Inflammatory macrophage treated with lipopolysaccharide for 1 hour (primary cell): ENCODE data around the gene CLTA.
A peak's percentile ranks its signal among the peaks of the same experiment; 100 is the strongest.
"Not testable (repeated sequence)": the region's sequence is repeated elsewhere in the genome, so short reads cannot be mapped to it uniquely, and the experiment has no call there.

ENCODE experiments used
- DNase-seq, 2 donors: peaks; one replicate each; pipeline ENCODE4 v3.0.0-alpha.2; 2020 to 2022

Gene CLTA

DNA sequence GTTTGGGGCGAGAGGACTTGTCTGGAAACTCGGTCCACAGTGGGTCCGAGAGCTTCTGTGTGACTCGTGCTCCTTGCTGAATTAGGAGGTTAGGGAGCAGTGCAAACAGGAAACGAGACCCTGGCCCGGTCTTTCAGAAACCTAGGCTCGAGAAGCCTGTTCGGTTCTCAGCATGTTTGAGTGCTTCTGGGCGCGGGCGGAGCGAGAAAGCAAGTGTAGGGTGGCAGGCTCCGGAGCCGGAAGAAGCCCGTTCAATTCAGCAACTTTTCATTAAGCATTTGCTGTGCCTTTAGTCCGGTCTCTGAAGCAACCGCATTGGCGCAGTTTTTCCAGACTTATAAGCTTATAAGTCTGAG, 547 bp downstream of the CLTA start:
- DNase-seq = peak; percentile 27 to 44

DNA sequence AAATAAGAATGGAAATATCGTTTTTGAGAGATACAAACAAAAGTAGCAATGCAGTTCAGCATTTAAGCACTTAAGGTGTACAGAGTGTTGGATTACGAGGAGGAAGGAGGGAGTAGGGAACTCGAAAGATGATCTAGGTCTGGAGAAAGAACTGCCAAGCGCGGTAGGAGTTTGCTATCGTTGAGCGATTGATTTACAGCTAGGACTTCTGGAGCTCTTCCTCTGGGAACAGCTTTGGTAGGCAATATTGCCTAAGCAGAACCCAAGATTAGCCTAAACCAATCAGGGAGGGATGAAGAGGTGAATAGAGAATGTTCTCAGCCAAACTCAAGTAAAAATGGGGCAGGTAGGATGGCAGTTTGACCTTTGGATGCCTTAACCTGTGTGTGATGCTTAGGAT, 965 bp downstream of the CLTA start:
- peak; percentile 5 to 14 for DNase-seq

DNA sequence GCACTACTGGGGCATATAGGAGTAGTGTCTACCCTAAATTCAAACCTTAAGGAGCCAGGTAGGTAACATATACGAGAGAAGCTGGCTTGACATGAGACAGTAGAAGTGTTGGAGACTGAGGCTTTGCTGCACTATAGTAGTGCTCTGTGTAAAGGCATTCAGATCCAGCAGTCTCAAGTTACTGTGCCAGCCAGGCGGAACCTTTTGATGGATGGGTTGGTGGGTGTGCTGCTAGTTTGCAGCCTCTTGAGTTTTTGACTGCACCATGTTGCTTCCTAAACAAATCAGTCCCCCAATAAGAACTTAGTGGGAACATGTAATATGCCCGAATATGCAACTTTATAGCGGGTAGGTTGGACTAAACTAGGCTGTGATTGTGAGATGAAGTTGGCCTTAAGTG, 1.5 kb downstream of the CLTA start:
- DNase-seq = no peak

DNA sequence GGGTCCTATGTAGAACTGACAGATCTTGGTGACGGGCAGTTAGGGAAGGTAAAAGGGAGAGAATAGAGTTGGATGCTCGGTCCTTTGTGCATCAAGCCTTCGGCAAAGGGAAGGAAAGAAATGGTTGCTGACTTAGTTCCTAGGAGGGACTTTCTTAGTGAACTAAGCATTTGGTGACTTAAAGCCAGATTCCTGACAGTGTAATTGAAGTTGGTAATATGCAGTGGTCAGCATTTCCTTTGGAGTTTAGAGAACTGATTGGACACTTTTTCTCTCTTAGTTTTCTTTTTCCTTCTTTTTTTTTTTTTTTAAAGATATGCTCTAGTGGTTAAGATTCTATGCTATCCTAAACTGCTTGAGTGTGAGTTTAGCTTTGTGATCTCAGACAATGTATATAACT, 2.3 kb downstream of the CLTA start:
- peak; percentile 28 to 33 for DNase-seq

DNA sequence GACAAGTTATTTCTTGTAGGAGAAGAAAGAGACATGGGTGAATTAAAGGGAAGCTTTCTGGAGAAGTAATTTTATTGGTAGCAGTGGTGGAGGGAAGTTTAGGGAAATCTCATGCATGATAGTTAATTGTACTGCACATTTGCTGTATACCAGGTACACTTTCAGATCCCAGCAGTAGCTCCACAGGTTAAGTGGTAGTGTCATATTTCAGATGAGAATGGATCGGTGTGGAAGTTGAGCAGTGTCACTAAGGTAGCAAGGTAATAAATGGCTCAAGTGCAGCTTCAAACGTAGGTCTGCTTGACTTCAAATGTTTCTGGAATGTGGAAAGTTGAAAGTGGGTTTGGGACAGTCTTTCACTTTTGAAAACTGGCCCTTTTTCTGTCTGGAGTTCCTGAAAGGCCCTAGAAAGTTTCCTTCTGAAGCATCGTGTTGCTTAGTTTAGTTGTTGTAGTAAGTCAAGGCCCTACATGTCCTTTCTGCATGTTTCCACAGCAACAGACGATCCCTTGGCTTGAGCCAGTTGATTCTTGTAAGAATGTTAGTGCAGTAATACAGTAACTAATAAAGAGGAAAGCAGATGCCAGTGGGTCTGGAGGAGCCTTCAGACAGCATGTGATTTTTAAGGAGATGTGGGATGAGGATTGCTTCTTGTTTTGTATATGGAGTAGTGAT, 3.7 kb downstream of the CLTA start:
- no peak for DNase-seq

DNA sequence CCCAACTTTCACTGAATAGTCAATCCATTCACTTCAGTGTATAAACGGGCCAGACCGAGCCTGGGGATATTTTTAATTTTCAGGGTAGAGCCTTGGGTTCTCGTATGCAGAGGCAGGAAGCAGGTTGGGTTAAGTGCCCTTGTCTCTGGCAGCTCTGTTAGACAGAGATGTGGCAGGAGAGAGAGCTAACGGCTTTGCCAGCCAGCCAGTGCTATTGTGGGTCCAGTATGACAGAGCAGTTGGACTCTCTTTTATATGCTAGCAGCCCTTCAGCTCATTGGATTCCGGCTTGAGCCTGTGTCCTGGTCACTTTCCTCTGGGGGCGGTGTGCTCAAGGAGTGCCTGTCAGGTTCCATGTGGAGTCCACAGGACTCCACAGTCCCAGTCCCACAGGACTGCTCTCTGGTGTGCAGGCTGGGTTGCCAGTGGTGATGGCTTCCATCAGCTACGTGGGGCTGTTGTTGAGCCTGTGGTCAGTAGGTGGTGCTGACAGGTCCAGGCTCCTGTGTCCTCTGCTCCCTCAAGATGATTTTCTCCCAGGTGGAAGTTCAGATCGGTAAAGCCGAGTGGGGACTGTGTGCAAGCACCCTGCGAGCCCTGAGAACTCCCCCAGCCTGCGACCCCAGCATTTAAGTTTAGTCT, 14.3 kb downstream of the CLTA start:
- no peak for DNase-seq

DNA sequence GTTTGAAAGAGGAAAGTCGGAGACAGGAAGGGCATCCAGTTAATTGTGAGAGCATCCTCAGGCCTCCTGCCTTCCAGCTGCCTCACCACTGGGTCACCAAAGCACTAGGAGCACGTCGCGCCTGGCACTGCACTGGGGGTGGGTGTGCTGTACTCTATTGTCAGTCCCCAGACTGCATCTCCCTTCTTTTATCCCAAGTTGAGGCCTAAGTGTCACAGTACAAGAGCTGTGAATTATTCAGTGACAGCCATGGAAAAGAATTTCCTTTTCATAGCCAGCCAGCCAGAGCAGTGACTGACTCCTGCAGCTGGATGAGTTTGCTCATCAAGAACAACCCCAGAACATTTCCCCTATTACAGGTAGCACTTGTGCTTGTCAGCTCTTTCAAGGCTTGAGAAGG, 16.3 kb downstream of the CLTA start:
- peak in 1 of 2 donors; percentile 47 for DNase-seq

DNA sequence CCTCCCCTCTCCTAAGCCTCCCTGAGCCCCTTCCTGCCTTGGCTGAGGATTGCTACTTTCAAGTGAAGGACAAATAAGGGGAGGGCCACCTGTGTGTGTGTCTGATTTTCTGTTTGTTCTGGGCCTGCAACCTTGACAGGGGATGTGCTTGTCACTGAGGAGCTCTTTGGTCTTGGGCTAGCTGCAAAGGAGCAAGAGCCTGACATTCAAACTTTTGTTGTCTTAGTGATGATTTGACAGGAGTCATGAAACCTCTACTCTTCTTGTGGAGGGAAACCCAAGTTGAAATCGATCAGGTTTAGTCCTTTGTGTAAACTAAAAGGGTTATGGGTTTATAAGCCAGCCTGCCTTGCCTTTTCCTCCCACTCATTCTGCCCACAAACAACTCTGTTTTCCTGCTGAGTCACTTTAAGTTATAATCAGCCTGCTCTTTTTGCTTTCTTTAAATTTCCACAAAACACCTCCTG, 16.9 kb downstream of the CLTA start:
- no peak for DNase-seq

DNA sequence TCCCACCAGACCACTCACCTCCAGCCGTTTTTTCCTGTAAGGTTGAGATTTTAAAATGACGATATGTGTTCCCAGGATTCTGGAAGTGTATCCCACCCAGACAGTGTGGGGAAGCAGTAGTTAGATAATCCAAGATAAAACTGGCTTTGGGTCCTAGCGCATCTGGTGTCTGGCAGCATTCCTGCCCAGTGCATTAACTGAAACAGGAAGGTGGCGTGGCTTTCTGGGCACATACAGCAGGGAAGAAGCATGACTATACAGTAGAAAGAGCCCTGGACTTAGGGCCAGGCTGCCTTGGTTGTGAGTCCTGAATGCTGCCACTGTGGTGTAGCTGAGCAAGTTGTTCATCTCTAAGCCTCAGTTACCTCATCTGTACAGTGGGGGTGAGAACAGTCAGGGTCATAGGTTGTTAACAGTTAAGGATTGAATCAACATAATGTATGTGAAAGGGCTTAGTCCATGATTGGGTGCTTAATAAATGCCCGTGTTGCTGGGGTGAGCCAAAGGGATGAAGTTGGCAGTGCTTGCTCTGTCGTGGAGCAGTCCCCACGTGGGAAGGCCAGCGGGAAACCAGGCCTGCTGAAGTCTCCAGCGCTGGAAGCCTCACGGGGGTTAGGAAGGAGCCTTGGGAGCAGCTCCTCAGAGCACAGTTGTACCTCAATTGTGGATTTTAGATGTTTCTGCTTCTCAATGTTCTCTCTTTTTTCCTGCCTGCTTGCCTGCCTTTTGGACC, 18.0 kb downstream of the CLTA start:
- DNase-seq = no peak

DNA sequence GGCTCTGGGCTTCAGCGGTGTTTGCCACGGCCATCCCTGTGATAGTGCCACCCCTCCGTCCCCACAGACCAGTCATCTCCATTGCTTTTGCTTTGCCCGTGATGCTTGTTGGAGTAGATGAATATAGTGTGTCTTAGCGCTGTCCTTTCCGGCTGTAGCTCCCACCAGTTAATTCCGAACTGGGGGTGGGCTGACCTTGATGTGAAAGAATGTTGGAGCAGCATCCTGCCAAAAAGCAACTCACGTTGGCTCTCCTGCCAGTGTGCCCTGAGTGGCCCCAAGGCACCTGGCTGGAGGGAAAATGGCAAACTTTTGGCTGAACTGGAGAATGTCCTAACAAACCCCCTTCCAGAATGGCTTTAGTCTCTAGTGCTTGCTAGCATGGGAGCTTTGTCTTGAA, 20.0 kb downstream of the CLTA start:
- no peak for DNase-seq

DNA sequence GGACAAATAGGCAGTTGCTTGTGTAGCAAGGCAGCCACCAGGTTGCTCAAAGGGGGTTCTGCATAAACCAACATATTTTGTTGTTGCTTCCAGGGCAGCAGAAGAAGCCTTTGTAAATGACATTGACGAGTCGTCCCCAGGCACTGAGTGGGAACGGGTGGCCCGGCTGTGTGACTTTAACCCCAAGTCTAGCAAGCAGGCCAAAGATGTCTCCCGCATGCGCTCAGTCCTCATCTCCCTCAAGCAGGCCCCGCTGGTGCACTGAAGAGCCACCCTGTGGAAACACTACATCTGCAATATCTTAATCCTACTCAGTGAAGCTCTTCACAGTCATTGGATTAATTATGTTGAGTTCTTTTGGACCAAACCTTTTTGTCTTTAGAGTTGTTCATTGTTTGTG, 20.8 kb downstream of the CLTA start:
- DNase-seq = no peak

DNA sequence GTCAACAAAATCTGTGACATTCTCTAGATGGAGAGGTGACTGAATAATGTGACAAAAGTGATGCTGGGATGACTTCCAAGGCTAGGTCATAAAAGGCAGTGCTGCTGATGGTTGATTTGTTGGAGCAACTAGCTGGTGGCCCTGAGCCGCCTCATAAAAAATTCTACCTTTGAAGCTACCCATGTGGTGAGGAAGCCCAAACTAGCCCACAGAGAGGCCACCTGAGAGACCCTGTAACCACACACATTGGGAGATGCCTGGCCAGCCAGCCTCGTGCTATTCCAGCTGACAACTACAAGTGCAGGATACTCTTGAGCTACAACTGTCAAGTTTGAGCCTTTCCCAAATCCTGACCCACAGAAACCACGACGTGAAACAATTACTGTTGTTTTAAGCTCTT, 22.7 kb downstream of the CLTA start:
- DNase-seq = no peak

DNA sequence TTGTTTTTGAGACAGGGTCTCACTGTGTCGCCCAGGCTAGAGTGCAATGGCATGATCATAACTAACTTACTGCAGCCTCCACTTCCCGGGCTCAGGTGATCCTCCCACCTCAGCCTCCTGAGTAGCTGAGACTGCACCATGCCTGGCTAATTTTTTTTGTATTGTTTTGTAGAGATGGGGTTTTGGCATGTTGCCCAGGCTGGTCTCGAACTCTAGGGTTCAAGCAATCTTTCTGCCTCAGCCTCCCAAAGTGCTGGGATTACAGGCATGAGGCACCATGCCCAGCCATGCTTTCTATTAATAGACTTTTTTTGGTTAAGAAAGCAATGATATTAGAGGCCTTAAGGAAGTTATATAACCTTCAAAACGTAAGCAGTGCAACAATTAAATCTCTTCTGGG, 23.3 kb downstream of the CLTA start:
- no peak for DNase-seq

DNA sequence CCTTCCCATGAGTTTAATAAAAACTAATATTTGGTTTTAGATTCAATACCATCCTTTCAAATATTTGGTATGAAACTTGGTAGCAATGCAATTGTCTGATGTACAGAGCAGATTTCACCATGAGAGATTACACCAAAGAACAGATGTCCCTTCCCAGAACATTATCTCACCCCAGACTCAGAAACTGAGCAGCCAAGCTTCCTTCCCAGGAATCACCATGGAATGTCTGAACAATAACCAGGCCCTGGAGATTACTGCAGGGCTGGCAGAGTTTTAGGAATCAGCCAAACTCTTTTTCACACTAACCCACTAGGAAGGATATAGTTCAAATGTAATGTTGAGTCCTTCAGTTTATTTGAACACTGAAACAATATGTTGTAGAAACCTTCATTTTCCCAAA, 23.9 kb downstream of the CLTA start:
- no peak for DNase-seq

DNA sequence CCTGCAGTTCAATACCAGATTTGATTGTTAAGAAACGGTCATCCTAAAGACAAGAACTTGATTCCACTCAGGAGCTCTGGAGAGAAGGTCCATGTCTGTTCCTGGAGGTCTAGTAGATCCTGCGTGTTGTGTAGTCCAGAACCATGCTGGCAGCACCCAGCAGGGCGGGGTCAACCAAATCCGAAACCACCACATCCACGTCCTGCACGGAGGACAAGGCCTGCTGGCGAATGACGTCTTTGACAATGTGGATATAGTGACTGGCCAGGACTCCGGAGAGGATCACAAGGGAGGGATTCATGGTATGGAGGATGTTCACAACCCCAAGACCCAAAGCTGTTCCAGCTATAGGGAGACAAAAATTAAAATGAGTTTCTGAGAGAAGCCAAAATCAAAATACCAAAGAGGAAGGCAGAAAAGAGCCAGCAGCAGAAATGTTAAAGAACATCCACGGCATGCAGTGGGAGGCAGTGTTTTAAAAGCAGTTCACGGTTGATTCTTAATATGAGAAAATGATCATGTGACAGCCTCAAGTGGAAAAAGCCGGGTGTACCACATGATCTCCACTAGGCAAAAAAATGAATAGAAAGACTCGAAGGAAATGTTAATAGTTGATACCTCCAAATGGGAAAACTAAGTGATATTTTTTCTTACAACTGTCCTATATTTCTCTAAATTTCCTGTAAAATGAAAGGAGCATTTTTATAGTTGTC, 26.7 kb downstream of the CLTA start:
- DNase-seq = no peak

DNA sequence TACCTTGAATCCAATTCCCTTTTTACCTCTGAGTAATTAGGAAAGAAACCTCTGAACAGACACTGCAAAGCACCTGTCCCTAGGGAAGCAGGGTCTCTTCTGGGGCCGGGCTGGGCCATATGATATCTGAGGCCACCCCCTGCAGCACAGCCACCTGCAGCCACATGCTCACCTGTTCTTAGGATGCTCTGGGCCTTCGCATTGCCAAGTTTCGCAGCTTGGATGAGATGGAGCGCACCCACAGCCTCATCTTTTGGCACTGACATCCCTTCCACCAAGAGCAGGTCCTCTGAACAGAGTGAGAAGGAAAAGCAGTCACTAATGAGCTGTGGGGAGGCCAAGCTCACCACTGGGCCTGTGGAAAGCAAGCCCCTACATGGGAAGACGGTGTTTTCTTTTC, 27.3 kb downstream of the CLTA start:
- DNase-seq = no peak

DNA sequence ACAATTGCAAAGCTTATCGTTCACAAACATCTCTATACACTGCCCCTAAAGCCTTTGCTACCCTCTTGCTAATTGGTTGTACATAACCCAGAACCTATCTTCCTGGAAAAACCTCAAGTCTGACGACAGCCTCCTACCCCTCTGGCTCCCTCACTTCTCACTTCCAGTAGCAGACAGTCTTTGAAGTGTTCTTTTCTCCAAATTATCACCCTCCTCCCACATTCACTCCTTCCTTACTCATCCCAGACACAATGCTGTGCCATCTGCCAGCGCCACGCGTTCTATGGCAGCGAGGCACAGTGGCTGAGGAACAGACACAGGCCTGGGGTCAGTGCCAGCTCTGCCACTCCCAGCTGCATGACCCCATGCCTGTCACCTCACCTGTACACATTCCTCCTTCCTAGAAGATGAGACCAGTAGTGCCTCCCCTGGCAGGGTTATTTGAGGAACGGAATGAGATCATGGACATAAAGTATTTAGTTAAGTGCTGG, 27.7 kb downstream of the CLTA start:
- DNase-seq = no peak

DNA sequence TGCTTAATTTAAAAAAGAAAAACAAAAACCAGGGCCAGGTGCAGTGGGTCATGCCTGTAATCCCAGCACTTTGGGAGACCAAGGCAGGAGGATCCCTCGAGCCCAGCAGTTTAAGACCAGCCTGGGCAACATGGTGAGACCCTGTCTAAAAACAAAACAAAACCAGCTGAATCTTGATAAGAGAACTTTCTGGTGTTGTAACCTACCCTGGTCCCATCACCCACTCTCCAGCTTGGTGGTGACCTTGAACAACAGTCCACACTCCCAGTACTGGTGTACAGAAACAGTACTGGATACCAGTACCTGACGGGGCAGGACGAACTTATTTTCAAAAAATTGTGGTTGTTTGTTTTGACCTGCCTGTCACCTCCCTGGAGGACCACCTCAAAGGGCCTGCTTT, 30.9 kb downstream of the CLTA start:
- no peak for DNase-seq

DNA sequence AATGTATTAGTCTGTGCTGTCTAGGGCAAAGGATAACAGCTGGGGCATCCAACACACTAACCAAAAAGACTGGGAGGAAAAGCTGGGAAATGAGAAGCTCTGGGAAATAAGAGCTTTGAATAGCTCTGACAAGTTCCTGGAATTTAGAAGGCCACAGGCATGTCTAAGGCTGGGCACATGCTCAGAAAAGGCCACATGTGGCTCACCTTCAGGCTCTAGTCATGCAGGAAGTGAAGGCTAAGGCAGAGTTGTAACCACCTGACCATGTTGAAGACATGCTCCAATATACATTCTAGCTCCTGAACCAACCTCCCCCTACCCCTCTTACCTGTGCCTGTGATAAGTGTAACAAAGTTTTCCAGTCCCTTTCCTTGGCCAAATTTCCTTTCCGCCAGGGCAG, 31.7 kb downstream of the CLTA start:
- DNase-seq = no peak

DNA sequence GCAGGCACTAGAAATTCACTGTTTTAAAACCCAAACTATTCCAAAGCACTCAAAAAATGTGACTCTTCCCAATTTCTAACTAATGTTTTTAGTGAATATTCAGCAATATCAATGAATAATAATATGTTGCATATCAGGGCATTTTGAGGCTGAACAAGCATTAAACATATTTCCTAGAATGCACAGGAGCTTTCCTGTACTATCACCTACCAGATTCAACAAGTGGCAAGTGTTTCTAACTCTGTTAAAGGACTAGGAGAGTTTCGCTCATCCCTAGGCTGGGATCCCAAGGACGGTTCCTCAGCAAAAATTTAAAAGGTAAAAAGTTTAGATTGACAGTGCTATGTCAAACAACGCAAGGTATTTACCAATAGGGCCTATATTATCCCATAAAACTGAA, 46.5 kb downstream of the CLTA start:
- DNase-seq = no peak

DNA sequence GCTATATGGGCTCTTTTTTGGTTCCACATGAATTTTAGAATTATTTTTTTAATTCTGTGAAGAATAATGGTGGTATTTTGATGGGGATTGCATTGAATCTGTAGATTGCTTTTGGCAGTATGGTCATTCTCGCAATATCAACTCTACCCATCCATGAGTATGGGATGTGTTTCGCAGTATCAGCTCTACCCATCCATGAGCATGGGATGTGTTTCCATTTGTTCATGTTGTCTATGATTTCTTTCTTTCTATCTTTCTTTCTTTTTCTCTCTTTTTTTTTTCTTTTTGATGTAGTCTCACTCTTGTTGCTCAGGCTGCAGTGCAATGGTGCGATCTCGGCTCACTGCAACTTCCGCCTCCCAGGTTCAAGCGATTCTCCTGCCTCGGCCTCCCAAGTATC, 48.5 kb downstream of the CLTA start:
- DNase-seq = not testable (repeated sequence)

DNA sequence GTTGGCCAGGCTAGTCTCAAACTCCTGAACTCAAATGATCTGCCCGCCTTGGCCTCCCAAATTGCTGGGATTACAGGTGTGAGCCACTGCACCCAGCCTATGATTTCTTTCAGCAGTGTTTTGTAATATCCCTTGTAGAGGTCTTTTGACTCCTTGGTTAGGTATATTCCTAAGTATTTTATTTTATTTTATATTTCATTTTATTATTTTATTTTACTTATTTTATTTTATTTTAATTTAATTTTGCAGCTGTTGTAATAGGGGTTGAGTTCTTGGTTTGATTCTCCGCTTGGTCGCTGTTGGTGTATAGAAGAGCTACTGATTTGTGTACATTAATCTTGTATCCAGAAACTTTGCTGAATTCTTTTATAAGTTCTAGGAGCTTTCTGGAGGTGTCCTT, 49.0 kb downstream of the CLTA start:
- not testable (repeated sequence) for DNase-seq

DNA sequence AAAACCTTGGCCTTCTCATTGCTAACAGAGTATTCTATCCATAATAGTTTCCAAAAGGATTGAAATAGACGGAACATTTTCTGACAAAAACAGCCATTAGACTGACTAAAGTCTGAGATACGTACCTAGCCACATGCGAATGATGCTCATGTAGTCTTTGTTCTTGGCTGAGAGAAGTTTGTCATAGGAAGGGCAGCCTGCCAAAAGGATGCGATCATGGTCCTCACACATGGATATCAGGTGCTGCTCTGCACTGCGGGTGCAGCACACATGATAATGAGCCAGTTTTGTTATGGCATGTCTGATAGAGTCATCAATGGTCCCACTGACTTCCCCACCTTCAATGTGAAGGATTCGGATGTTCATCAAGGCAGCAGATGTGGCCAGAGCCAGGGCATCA, 55.2 kb downstream of the CLTA start:
- DNase-seq = no peak

DNA sequence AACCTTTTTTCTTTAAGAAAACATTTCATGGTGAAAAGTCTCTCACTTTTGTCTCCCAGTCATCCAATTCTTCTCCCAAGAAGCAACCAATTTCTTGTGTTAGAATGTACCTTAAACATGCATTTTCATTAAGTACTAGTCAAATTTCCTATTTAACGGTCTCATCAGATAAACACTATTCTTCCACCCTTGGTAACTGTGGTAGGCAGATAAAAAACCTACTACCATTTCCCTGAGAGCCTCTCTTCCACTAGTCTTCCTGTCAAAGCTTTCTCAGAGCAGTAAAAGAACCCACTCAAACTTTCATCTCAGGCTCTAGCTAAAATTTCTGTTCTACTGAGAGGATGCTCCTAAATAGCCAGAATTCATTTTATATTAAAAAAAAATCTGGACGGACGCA, 56.6 kb downstream of the CLTA start:
- no peak for DNase-seq
